Osteocyte (in vitro differentiated cells): ENCODE results near the gene HERC2. TPM values are rescaled to one million over a fixed set of nuclear protein-coding genes. Genes with fewer than 3 reads are reported as not detected.
"Not testable (repeated sequence)": the region's sequence is repeated elsewhere in the genome, so short reads cannot be mapped to it uniquely, and the experiment has no call there.

ENCODE experiments used
- DNase-seq: peaks from one replicate; pipeline ENCODE4 v3.0.0; 2021; ENCODE audit warnings: mixed read lengths; ENCODE audit not compliant: unreplicated experiment; ENCODE audit errors: extremely low spot score
- H3K27ac Mint-ChIP-seq: one replicate; pipeline ENCODE4 v1.8.0; 2021; ENCODE audit warnings: mild to moderate bottlenecking, mixed read lengths; ENCODE audit not compliant: unreplicated experiment
- H3K27me3 Mint-ChIP-seq: one replicate; pipeline ENCODE4 v1.8.0; 2021; ENCODE audit warnings: mixed read lengths; ENCODE audit not compliant: unreplicated experiment
- H3K36me3 Mint-ChIP-seq: one replicate; pipeline ENCODE4 v1.8.0; 2021; ENCODE audit warnings: mixed read lengths; ENCODE audit not compliant: unreplicated experiment
- H3K4me1 Mint-ChIP-seq: one replicate; pipeline ENCODE4 v1.8.0; 2021; ENCODE audit warnings: mixed read lengths; ENCODE audit not compliant: unreplicated experiment
- H3K4me3 Mint-ChIP-seq: one replicate; pipeline ENCODE4 v1.8.0; 2021; ENCODE audit warnings: mild to moderate bottlenecking, moderate library complexity, mixed read lengths; ENCODE audit not compliant: unreplicated experiment
- H3K9me3 Mint-ChIP-seq: one replicate; pipeline ENCODE4 v1.8.0; 2021; ENCODE audit warnings: mixed read lengths; ENCODE audit not compliant: unreplicated experiment
- CTCF ChIP-seq: fragments of 200-600 bp; sonication (generic); IDR thresholded peaks from 2 replicates; pipeline ENCODE4 v1.5.0; 2021; ENCODE audit warnings: antibody characterized with exemption, mild to moderate bottlenecking, moderate library complexity
- total RNA-seq: library from RNA; stranded (reverse); gene quantifications from 2 replicates; pipeline ENCODE4 v1.2.1, GENCODE V29; 2021

Gene HERC2
- total RNA-seq, 1 donor from 2014 or later, result 89.2 TPM

DNA sequence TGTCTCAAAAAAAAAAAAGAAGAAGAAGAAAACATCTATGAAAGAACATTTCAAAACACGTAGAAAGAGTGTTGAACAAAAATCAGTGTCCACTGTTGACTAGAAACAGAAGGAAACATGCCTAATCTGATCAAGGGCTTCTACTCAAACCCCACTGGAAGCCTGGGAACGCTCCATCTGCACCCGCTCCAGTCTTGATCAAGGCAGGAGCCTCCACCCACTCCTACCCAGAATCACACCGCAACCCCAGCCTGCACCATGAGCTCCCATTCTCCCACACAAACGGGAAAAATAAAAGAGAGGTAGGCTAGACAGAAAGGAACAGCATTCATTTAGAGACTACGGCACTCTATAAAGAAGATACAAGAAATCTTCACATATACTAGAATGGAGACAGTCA lies 181.9 kb downstream of the HERC2 start:
- no peaks in the 10 kb centered on the region for H3K27me3 Mint-ChIP-seq
- no peak for DNase-seq
- no peaks in the 10 kb centered on the region for H3K9me3 Mint-ChIP-seq
- peaks cover 5% of the 10 kb centered on the region for H3K4me1 Mint-ChIP-seq
- no peak overlapping the region for H3K27ac Mint-ChIP-seq
- H3K4me3 Mint-ChIP-seq, result no peak overlapping the region
- no peak for TF ChIP-seq CTCF
- H3K36me3 Mint-ChIP-seq, result peaks cover 58% of the 10 kb centered on the region

- DNase-seq, H3K27me3 Mint-ChIP-seq, H3K27ac Mint-ChIP-seq, H3K9me3 Mint-ChIP-seq, H3K4me3 Mint-ChIP-seq: not testable (repeated sequence)
- H3K36me3 Mint-ChIP-seq, result peaks cover 43% of the 10 kb centered on the region
- H3K4me1 Mint-ChIP-seq, result peaks cover 26% of the 10 kb centered on the region
Observed at GRCh38 chr15:28137408-28138039, 184.5 kb downstream of the HERC2 start.

- not testable (repeated sequence) for H3K27me3 Mint-ChIP-seq, H3K4me3 Mint-ChIP-seq, DNase-seq, H3K27ac Mint-ChIP-seq, H3K9me3 Mint-ChIP-seq
- H3K4me1 Mint-ChIP-seq, result peaks cover 32% of the 10 kb centered on the region
- H3K36me3 Mint-ChIP-seq, result peaks cover 36% of the 10 kb centered on the region
Observed at GRCh38 chr15:28136236-28136904, 185.6 kb downstream of the HERC2 start.

- peak overlapping the region; percentile 92 for H3K27ac Mint-ChIP-seq
- no peaks in the 10 kb centered on the region for H3K9me3 Mint-ChIP-seq
- H3K4me1 Mint-ChIP-seq, result peaks cover 32% of the 10 kb centered on the region
- peaks cover 32% of the 10 kb centered on the region for H3K36me3 Mint-ChIP-seq
- H3K27me3 Mint-ChIP-seq, result no peaks in the 10 kb centered on the region
- no peak overlapping the region for H3K4me3 Mint-ChIP-seq
- TF ChIP-seq CTCF, result no peak
- DNase-seq, result no peak
Observed at GRCh38 chr15:28133281-28133680, 188.7 kb downstream of the HERC2 start.

- no peaks in the 10 kb centered on the region for H3K9me3 Mint-ChIP-seq
- DNase-seq, result no peak
- no peak overlapping the region for H3K4me3 Mint-ChIP-seq
- no peaks in the 10 kb centered on the region for H3K27me3 Mint-ChIP-seq
- no peak for TF ChIP-seq CTCF
- peak overlapping the region; percentile 92 for H3K27ac Mint-ChIP-seq
- peaks cover 33% of the 10 kb centered on the region for H3K36me3 Mint-ChIP-seq
- peaks cover 32% of the 10 kb centered on the region for H3K4me1 Mint-ChIP-seq
Observed at GRCh38 chr15:28132524-28133275, 189.3 kb downstream of the HERC2 start.

- peaks cover 34% of the 10 kb centered on the region for H3K36me3 Mint-ChIP-seq
Observed at GRCh38 chr15:28131946-28132345, 190.0 kb downstream of the HERC2 start.

More at GRCh38 chr15:28131946-28132345, 190.0 kb downstream of the HERC2 start:
- no peak for DNase-seq
- Mint-ChIP-seq H3K4me3 (no peak overlapping the region), H3K9me3 (no peaks in the 10 kb centered on the region), H3K4me1 (peaks cover 32% of the 10 kb centered on the region), H3K27me3 (no peaks in the 10 kb centered on the region), H3K27ac (peak overlapping the region; percentile 92)
- TF ChIP-seq CTCF, result no peak
